Heart left ventricle (tissue), 16 donors: ENCODE results near the gene MPO. TPM values are rescaled to one million over a fixed set of nuclear protein-coding genes. Genes with fewer than 3 reads are reported as not detected.

ENCODE experiments used
- ATAC-seq, 4 donors: fragments of 200-7000 bp; cut with Tn5 transposase; one replicate each; pipeline ENCODE4 v1.9.1; 2020 to 2022; ENCODE audit warnings: moderate library complexity in 4 of 4, mild to moderate bottlenecking in 3 of 4, moderate number of reproducible peaks in 1 of 4
- DNase-seq, 5 donors: peaks; one replicate each; pipeline ENCODE4 v3.0.0-alpha.2; 2020
- H3K27ac ChIP-seq, 12 donors: fragments of 200-600 bp; sonication (generic) in 4 of 12; one replicate each; pipeline versions ENCODE4 v1.5.0 to v1.8.0; 2016 to 2022; ENCODE audit warnings: mild to moderate bottlenecking in 2 of 12
- H3K27me3 ChIP-seq, 9 donors: fragments of 200-600 bp; sonication (generic) in 2 of 9; one replicate each; pipeline versions ENCODE4 v1.5.1 to v1.8.0; 2016 to 2022; ENCODE audit warnings: mild to moderate bottlenecking in 3 of 9
- H3K36me3 ChIP-seq, 9 donors: fragments of 200-600 bp; sonication (generic) in 2 of 9; one replicate each; pipeline versions ENCODE4 v1.5.0 to v1.8.0; 2018 to 2022; ENCODE audit warnings: mild to moderate bottlenecking in 2 of 9
- H3K4me1 ChIP-seq, 12 donors: fragments of 200-600 bp; sonication (generic) in 4 of 12; one replicate each; pipeline versions ENCODE4 v1.5.0 to v1.8.0; 2016 to 2022; ENCODE audit warnings: mild to moderate bottlenecking in 3 of 12
- H3K4me3 ChIP-seq, 12 donors: fragments of 200-600 bp; sonication (generic) in 4 of 12; one replicate each; pipeline versions ENCODE4 v1.5.0 to v1.8.0; 2017 to 2022; ENCODE audit warnings: mild to moderate bottlenecking in 9 of 12, moderate library complexity in 4 of 12
- H3K9me3 ChIP-seq, 12 donors: fragments of 200-600 bp; sonication (generic) in 4 of 12; one replicate each; pipeline versions ENCODE4 v1.5.0 to v1.8.0; 2016 to 2022; ENCODE audit warnings: mild to moderate bottlenecking in 1 of 12
- POLR2A ChIP-seq, 2 donors: fragments of 450-650 bp; IDR thresholded peaks; one replicate each; pipeline ENCODE4 v1.6.1; 2017; ENCODE audit warnings: antibody characterized with exemption in 2 of 2, mild to moderate bottlenecking in 2 of 2, moderate library complexity in 2 of 2
- WGBS, 4 donors: extraction: QIAGEN DNeasy Blood & Tissue Kit in 2 of 4; methylation state at CpG; one replicate each; pipeline versions ENCODE4 v1.1.5 to v1.1.7; 2013 to 2018; 5-methylcytosine and 5-hydroxymethylcytosine counted together
- intact Hi-C, 10 donors: fragments of 100-400 bp; cut with DNase I; formaldehyde crosslinking; loops; one replicate each; pipeline versions ENCODE4 v1.11.1 to v1.14.2; 2022
- polyA plus RNA-seq, 2 donors: library from polyadenylated mRNA; stranded (reverse); fragments of 200-250 nt; gene quantifications; one replicate each; pipeline ENCODE4 v1.2.3, GENCODE V29; 2013
- total RNA-seq, 9 donors: library from RNA; depleted of rRNA in 2 of 9; stranded (reverse); fragments of >200 nt in 2 of 9; fragmentation: NEBNext Ultra II Directional in 3 of 9; extraction: Animal tissue kit (Norgen Biotek cat#: 25700) in 3 of 9; gene quantifications; one replicate each; pipeline versions ENCODE4 v1.1.0 to v1.2.4, GENCODE V29; 2016 to 2023
- TF ChIP-seq, protein P1 (sequence below), 12 donors: fragments of 200-600 bp; sonication (generic) in 4 of 12; IDR thresholded peaks; one replicate each; pipeline versions ENCODE4 v1.5.0 to v1.8.0; 2018 to 2022; ENCODE audit warnings: antibody characterized with exemption in 12 of 12, mild to moderate bottlenecking in 5 of 12
- donor health status: ischemic (EF 13 %, LVEDD 7.1; RV severe dilation, severe dysfunction).
- donor health status: healthy with polysubstance abuse.
- donor health status: DM: no; HTN: yes; CAD: no.
- donor health status: DM: no; HTN: no; CAD: no.
- donor health status: ischemic (EF 25% LVEDD 6.9; RV normal size, moderate dysfunction).
- donor health status: ischemic (EF 25% LVEDD 5.7; RV mildly dilated, moderate dysfunction).
- donor health status: healthy.
- donor health status: DM: yes; HTN: yes; CAD: no.
- donor health status: ischemic (EF 35%, LVEDD 5.7; RV mildly dilated, moderate dysfunction).
- donor health status: nonischemic (EF 11% LVEDD 7.7; RV severe dilation, severe dysfunction).
- donor health status: DM: yes; HTN: yes; CAD: no.
- donor health status: PGD.
- donor health status: ischemic (EF 29% LVEDD 5.4; RV normal size, mild dysfunction).
- donor health status: nonischemic (EF 23%, LVEDD 6.1; RV moderate dilation, normal function).

MPO gene
- total and polyA plus RNA-seq, 11 donors, result 0.11 to 2.8 (median 0.31) TPM; not detected in 4

DNA sequence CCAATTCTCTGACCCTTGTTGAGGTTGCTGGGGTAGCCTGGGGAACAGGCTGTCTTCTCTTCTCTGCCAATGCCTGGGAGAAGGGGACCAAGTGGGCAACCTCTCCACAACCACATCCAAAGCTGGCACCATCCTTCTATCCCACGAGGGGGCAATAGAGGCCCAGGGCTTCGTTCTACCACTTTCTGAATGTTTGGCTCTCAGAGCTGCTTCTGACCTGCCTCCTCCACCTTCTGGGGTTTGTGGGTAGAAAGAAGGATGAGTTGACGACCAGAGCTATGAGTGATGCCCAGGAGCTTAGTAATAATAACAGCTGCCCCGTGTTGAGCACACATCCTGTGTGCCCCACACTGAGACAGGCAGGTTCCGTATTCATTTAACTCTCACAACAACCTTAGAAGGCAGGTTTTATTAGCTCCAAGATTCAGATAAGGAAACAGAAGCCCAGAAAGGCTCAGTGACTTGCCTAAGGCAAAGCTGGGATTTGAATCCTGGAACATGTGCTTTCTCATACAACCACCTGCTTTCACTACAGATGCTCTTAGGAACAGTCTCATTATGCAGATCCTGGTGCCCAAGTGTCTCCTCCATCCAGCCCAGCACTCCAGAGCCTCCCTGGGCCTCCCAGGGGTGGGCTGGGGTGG is 36.8 kb upstream of the MPO start:
- Histone ChIP-seq H3K27ac (peak overlapping the region in 1 of 12 donors; percentile 48), H3K36me3 (peaks cover 0 to 4% (median 0%) of the 10 kb centered on the region in 9 donors), H3K4me1 (peaks cover 0 to 3% (median 0%) of the 10 kb centered on the region in 12 donors), H3K27me3 (no peaks in the 10 kb centered on the region), H3K9me3 (no peaks in the 10 kb centered on the region), H3K4me3 (no peak overlapping the region)
- ATAC-seq, result peak in 3 of 4 donors; percentile 50 to 63 (median 51)
- 27 to 36% (median 34%) methylated on average over 5 of the region's 5 CpGs for WGBS, 4 donors
- intact Hi-C loops, result loop anchor here in 4 of 10 donors (5.0 to 10.0 kb wide), 5 partner anchors 57 to 130 kb away; partner anchors contain the start of gene RNF43 (in 3 of the 4)
- no peak for TF ChIP-seq POLR2A (IDR thresholded peaks at IDR 0.05)
- TF ChIP-seq, protein P1, sequence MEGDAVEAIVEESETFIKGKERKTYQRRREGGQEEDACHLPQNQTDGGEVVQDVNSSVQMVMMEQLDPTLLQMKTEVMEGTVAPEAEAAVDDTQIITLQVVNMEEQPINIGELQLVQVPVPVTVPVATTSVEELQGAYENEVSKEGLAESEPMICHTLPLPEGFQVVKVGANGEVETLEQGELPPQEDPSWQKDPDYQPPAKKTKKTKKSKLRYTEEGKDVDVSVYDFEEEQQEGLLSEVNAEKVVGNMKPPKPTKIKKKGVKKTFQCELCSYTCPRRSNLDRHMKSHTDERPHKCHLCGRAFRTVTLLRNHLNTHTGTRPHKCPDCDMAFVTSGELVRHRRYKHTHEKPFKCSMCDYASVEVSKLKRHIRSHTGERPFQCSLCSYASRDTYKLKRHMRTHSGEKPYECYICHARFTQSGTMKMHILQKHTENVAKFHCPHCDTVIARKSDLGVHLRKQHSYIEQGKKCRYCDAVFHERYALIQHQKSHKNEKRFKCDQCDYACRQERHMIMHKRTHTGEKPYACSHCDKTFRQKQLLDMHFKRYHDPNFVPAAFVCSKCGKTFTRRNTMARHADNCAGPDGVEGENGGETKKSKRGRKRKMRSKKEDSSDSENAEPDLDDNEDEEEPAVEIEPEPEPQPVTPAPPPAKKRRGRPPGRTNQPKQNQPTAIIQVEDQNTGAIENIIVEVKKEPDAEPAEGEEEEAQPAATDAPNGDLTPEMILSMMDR (IDR thresholded peaks at IDR 0.05), result peak in 11 of 12 donors; percentile 23 to 60 (median 43)
- peak in 3 of 5 donors; percentile 23 to 44 (median 30) for DNase-seq

DNA sequence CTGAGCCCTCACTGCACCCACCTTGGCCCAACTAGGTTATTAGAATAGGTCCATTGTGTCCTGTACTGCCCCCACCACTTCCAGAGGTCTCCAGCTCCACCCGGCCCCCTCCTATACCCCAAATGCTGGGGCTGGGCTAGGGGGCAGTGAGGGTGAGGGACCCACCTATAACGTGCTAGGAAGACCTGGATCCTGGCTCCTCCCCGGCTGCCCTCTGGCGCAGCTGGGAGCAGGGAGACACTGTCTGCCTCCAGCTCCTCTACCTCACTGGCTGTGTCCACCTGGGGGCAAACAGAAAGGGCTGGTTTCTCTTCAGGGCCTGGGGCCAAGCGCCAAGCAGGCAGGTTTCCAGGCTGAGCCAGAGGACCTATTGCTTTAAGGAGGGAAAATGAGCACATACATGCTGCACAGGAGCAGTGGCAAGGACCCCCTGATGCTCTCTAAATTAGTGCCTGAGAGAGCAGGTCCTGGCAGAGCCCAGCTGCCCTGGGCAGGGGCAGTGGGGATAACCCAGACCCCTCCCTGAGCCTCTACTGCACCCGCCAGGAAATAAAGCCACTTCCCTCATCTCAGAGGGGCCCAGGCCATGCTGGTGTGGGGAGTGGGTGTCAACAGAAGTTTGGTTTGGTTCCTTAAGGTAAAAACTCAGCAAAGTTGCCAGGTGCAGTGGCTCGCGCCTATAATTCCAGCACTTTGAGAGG is 35.7 kb upstream of the MPO start:
- intact Hi-C loops, result loop anchor here in 4 of 10 donors (5.0 to 10.0 kb wide), 5 partner anchors 58 to 131 kb away; partner anchors contain the start of gene RNF43 (in 3 of the 4)
- WGBS, 4 donors, result 79 to 95% (median 84%) methylated on average over 3 to 8 of the region's 8 CpGs
- TF ChIP-seq, protein P1 (IDR thresholded peaks at IDR 0.05), result no peak
- no peak for TF ChIP-seq POLR2A (IDR thresholded peaks at IDR 0.05)
- no peak for ATAC-seq
- H3K27ac ChIP-seq, result no peak overlapping the region
- peak in 2 of 5 donors; percentile 9 to 20 for DNase-seq
- peaks cover 0 to 3% (median 0%) of the 10 kb centered on the region in 12 donors for H3K4me1 ChIP-seq
- H3K9me3 ChIP-seq, result no peaks in the 10 kb centered on the region
- no peak overlapping the region for H3K4me3 ChIP-seq
- H3K36me3 ChIP-seq, result peaks cover 0 to 4% (median 0%) of the 10 kb centered on the region in 9 donors
- H3K27me3 ChIP-seq, result no peaks in the 10 kb centered on the region

DNA sequence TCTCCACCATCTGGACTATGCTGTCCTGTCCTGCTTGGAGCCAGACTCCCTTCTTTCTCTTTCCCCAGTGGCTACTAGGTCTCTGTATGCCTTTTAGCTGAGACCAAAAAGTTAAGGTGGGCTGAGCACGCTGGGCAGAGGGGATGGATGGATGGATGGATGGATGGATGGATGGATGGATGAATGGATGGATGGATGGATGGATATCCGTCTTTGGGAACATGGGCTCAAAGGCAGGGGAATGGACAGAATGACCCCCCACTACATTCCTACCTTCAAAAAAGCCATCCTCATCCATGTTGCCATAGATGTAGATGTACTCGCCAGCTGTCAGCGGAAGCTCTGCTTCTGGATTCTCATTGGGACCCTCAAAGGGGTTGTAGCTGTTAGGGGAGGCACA is 35.0 kb upstream of the MPO start:
- Histone ChIP-seq H3K4me3 (no peak overlapping the region), H3K27me3 (no peaks in the 10 kb centered on the region), H3K27ac (no peak overlapping the region), H3K4me1 (peaks cover 0 to 3% (median 0%) of the 10 kb centered on the region in 12 donors), H3K36me3 (peaks cover 0 to 4% (median 0%) of the 10 kb centered on the region in 9 donors), H3K9me3 (no peaks in the 10 kb centered on the region)
- WGBS, 4 donors, result 87 to 92% (median 90%) methylated on average over 4 of the region's 4 CpGs
- ATAC-seq (no peak), DNase-seq (peak in 1 of 5 donors; percentile 2)
- TF ChIP-seq, protein P1 (IDR thresholded peaks at IDR 0.05), result no peak
- TF ChIP-seq POLR2A (IDR thresholded peaks at IDR 0.05), result no peak
- intact Hi-C loops, result loop anchor here in 4 of 10 donors (5.0 to 10.0 kb wide), 5 partner anchors 59 to 132 kb away; partner anchors contain the start of gene RNF43 (in 3 of the 4)

DNA sequence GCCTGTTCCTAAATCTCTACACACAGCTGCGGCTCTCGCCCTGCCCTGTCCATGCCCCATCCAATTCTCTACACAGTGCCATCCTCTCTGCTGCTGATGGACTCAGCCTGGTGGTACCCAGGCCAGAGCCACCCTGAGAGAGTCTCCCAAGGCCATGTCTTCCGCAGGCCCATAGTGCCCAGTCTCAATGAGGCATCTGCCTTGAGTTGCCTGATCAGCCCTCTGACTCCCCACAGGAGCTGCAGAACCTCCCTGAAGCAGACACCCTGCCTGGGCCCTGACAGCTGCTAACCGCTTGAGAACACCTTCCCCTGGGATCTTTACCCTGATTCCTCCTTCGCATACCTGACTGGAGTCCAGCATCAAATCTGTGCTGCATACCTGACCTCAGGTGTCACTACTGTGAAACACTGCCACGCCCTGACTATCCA is 34.6 kb upstream of the MPO start:
- intact Hi-C loops, result loop anchor here in 4 of 10 donors (5.0 to 10.0 kb wide), 5 partner anchors 60 to 132 kb away; partner anchors contain the start of gene RNF43 (in 3 of the 4)
- Histone ChIP-seq H3K9me3 (no peaks in the 10 kb centered on the region), H3K27ac (no peak overlapping the region), H3K4me1 (peaks cover 0 to 3% (median 0%) of the 10 kb centered on the region in 12 donors), H3K4me3 (no peak overlapping the region), H3K36me3 (peaks cover 0 to 4% (median 0%) of the 10 kb centered on the region in 9 donors), H3K27me3 (no peaks in the 10 kb centered on the region)
- TF ChIP-seq, protein P1 (IDR thresholded peaks at IDR 0.05), result no peak
- no peak for TF ChIP-seq POLR2A (IDR thresholded peaks at IDR 0.05)
- WGBS, 4 donors, result 89 to 93% (median 90%) methylated on average over 6 of the region's 6 CpGs
- ATAC-seq (no peak), DNase-seq (peak in 2 of 5 donors; percentile 5 to 47)
